ENCODE data around the gene CHST12. TPM values are rescaled to one million over a fixed set of nuclear protein-coding genes. Genes with fewer than 3 reads are reported as not detected.

Gene CHST12
- total and polyA plus RNA-seq, 7 donors = 6.6 to 12.0 (median 8.2) TPM

GRCh38 chr7:2473496-2474180 is 70.2 kb downstream of the CHST12 start:
- Histone ChIP-seq H3K4me3 (no peak overlapping the region), H3K4me1 (peaks cover 11% of the 10 kb centered on the region), H3K27me3 (ENCODE audit: insufficient read depth in 3 of 3, low read length in 2 of 3) (peaks cover 0 to 40% (median 9%) of the 10 kb centered on the region in 3 donors), H3K9me3 (no peaks in the 10 kb centered on the region), H3K27ac (no peak overlapping the region), H3K36me3 (ENCODE audit: insufficient read depth in 1 of 2, low read depth in 1 of 2) (no peaks in the 10 kb centered on the region)
- no peak for ATAC-seq
- DNase-seq = no peak
- no peak for TF ChIP-seq CTCF (IDR thresholded peaks at IDR 0.05)
- 75 to 85% (median 81%) methylated on average over 11 to 12 of the region's 12 CpGs for WGBS, 3 donors
- intact Hi-C loops (cut with DNase I) = no loop called here

GRCh38 chr7:2474224-2474623 is 70.8 kb downstream of the CHST12 start:
- Histone ChIP-seq H3K4me3 (no peak overlapping the region), H3K9me3 (no peaks in the 10 kb centered on the region), H3K36me3 (ENCODE audit: insufficient read depth in 1 of 2, low read depth in 1 of 2) (no peaks in the 10 kb centered on the region), H3K27me3 (ENCODE audit: insufficient read depth in 3 of 3, low read length in 2 of 3) (peaks cover 0 to 46% (median 11%) of the 10 kb centered on the region in 3 donors), H3K4me1 (peaks cover 15% of the 10 kb centered on the region), H3K27ac (no peak overlapping the region)
- DNase-seq (no peak), ATAC-seq (no peak)
- no peak for TF ChIP-seq CTCF (IDR thresholded peaks at IDR 0.05)
- intact Hi-C loops (cut with DNase I) = no loop called here
- 75 to 84% (median 83%) methylated on average over 14 to 15 of the region's 15 CpGs for WGBS, 3 donors

DNA sequence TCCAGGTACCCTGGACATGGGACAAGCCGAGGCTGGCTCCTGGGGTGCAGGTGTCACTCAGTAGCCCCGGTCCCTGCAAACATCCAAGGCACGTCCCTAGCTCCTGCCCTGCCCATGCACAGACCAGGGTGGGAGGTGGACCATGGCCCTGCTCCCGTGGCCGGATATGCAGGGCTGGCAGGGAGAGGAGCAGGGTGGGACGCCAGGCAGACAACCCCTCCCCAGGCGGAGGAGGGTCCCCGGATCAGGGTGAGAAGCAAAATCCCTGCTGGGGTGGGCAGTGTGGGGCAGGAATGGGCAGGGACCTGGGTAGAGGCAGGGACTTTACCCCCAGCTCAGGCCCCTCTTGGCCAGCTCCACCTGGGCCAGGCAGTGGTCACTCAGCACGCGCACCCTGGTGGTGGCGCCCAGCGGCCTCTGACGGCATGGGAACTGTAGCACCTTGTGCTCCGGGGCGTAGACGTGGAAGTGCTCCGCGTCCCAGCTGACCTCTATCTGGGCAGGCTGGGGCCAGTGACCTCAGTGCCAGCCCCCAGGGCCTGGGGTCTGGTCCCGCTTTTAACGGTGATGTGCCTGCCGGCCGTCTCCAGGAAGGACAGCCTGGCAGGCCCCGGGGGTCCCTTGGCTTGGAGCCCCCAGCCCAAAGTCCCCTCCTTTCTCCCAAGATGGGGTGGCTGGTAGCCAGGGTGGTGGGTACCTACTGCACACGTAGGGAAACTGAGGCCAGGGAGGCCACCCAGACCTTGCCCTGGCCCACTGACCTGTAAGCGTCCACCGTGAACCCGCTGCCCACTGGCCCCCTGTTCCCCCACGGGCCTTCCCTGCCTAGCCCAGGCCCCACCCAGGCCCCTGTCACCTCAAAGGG is 71.6 kb downstream of the CHST12 start:
- Histone ChIP-seq H3K27me3 (ENCODE audit: insufficient read depth in 3 of 3, low read length in 2 of 3) (peaks cover 0 to 54% (median 13%) of the 10 kb centered on the region in 3 donors), H3K36me3 (ENCODE audit: insufficient read depth in 1 of 2, low read depth in 1 of 2) (no peaks in the 10 kb centered on the region), H3K9me3 (no peaks in the 10 kb centered on the region), H3K4me3 (no peak overlapping the region), H3K4me1 (peaks cover 15% of the 10 kb centered on the region), H3K27ac (no peak overlapping the region)
- no peak for ATAC-seq
- no peak for DNase-seq
- intact Hi-C loops (cut with DNase I) = loop anchor here in 1 of 2 donors (5.0 kb wide), 2 partner anchors 72 to 207 kb away; no protein-coding TSS in a partner anchor
- no peak for TF ChIP-seq CTCF (IDR thresholded peaks at IDR 0.05)
- 85 to 91% (median 86%) methylated on average over 26 to 28 of the region's 28 CpGs for WGBS, 3 donors

- Histone ChIP-seq H3K4me1 (peaks cover 15% of the 10 kb centered on the region), H3K27me3 (ENCODE audit: insufficient read depth in 3 of 3, low read length in 2 of 3) (peaks cover 0 to 54% (median 17%) of the 10 kb centered on the region in 3 donors), H3K27ac (no peak overlapping the region), H3K4me3 (no peak overlapping the region), H3K9me3 (no peaks in the 10 kb centered on the region), H3K36me3 (ENCODE audit: insufficient read depth in 1 of 2, low read depth in 1 of 2) (no peaks in the 10 kb centered on the region)
- 90 to 92% (median 91%) methylated on average over 13 to 18 of the region's 18 CpGs for WGBS, 3 donors
- TF ChIP-seq CTCF (IDR thresholded peaks at IDR 0.05) = no peak
- no peak for ATAC-seq
- no peak for DNase-seq
- intact Hi-C loops (cut with DNase I) = loop anchor here in 1 of 2 donors (5.0 kb wide), 2 partner anchors 72 to 207 kb away; no protein-coding TSS in a partner anchor
Measured at GRCh38 chr7:2475678-2476015, 72.2 kb downstream of the CHST12 start.

All from psoas muscle (tissue), 8 donors.